Hepatocyte (in vitro differentiated cells): ENCODE results near the gene ADGRV1.

Experiments
- EZH2 ChIP-seq: fragments of 200-600 bp; sonication (generic); IDR thresholded peaks from 2 replicates; pipeline ENCODE4 v1.6.1; 2016; ENCODE audit warnings: antibody characterized with exemption, mild to moderate bottlenecking, borderline replicate concordance
- EZH2phosphoT487 ChIP-seq: fragments of 200-600 bp; sonication (generic); IDR thresholded peaks from one replicate; pipeline ENCODE4 v1.6.1; 2018; ENCODE audit warnings: antibody characterized with exemption, mild to moderate bottlenecking, low read depth, moderate library complexity; ENCODE audit not compliant: unreplicated experiment, severe bottlenecking
- TF ChIP-seq, protein P1 (sequence below): fragments of 200-600 bp; sonication (generic); IDR thresholded peaks from 2 replicates; pipeline ENCODE4 v1.5.1; 2016; ENCODE audit warnings: antibody characterized with exemption, mild to moderate bottlenecking; ENCODE audit not compliant: poor library complexity

DNA sequence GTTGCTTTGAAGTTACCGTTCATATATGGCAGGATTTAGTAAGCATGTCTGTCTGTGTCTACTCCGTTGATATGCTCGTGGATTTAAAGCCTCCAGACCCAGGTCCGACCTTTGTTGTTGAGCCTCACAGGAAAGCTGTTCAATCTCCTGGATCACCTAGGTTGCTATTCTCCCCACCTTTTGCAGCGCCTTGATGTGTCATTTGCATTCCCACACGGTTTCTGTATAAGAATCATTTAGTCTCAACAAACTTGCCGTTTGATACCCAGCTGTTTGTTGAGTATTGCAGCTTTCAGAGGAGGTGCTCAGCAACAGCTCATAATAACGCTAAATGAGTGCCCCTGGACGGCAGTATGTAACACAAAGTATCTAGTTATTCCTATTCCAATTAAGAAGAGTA, 1.2 kb upstream of the ADGRV1 start:
- TF ChIP-seq, protein P1, sequence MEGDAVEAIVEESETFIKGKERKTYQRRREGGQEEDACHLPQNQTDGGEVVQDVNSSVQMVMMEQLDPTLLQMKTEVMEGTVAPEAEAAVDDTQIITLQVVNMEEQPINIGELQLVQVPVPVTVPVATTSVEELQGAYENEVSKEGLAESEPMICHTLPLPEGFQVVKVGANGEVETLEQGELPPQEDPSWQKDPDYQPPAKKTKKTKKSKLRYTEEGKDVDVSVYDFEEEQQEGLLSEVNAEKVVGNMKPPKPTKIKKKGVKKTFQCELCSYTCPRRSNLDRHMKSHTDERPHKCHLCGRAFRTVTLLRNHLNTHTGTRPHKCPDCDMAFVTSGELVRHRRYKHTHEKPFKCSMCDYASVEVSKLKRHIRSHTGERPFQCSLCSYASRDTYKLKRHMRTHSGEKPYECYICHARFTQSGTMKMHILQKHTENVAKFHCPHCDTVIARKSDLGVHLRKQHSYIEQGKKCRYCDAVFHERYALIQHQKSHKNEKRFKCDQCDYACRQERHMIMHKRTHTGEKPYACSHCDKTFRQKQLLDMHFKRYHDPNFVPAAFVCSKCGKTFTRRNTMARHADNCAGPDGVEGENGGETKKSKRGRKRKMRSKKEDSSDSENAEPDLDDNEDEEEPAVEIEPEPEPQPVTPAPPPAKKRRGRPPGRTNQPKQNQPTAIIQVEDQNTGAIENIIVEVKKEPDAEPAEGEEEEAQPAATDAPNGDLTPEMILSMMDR: no peak
- TF ChIP-seq EZH2 (no peak), EZH2phosphoT487 (no peak)
